Amygdala (tissue), 56 donors: Measurements from ENCODE around the gene CCAR1.
"Not testable (repeated sequence)": the region's sequence is repeated elsewhere in the genome, so short reads cannot be mapped to it uniquely, and the experiment has no call there.

Experiments
- DNase-seq, 56 donors: peaks; one replicate each; lab custom pipeline; 2025; lab: John Stamatoyannopoulos, UW

Gene CCAR1

DNA sequence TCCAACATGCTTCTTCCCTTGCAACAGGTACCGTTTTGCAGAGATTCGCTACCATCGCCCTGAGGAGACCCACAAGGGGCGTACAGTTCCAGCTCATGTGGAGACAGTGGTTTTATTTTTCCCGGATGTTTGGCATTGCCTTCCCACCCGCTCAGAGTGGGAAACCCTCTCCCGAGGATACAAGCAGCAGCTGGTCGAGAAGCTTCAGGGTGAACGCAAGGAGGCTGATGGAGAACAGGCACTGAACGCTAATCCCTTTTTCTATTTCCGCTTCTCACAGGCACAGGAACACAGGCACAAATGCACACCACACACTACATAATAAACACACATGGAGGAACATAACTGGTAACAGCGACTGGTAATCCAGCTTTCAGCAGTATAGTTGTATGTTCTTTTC is 35.2 kb downstream of the CCAR1 start:
- DNase-seq, result no peak

DNA sequence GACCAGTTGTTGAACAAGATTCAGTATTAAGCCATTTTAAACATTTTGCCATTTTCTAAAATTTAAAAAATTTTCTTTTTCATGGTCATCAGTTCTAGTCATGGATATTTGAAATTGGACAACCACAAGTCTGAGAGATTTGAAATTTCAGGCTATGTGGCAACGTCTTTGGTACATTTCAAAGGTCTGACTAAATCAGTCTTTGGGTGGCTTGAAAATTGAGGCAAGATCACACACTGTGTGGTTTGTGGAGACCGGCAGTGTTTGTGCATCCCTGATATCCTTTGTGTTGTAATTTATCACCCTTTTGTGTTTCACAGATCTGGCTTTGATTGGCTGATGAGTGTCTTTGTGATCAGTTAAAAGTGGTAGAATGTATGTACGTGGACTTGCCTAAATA is 35.7 kb downstream of the CCAR1 start:
- DNase-seq, result no peak

DNA sequence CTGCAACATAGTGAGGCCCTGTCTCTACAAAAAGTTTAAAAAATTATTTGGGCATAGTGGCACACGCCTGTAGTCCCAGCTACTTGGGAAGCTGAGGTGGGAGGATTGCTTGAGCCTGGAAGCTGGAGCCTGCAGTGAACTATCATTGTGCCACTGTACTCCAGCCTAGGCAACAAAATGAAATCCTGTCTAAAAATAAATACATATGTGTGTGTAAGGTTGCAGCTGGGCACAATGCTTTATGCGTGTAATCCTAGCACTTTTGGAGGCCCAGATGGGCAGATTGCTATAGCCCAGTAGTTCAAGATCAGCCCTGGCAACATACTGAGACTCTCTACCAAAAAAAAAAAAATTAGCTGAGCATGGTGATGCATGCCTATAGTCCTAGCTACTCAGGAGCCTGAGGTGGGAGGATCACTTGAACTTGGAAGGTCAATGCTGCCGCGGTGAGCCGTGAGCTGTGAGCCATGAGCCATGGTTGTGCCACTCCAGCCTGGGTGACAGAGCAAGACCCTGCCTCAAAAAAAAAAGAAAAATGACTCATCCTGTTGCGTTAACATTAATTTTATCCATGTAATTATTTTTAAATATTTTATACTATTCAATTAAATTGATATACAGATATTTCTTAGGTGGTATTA is 38.3 kb downstream of the CCAR1 start:
- DNase-seq, result no peak

DNA sequence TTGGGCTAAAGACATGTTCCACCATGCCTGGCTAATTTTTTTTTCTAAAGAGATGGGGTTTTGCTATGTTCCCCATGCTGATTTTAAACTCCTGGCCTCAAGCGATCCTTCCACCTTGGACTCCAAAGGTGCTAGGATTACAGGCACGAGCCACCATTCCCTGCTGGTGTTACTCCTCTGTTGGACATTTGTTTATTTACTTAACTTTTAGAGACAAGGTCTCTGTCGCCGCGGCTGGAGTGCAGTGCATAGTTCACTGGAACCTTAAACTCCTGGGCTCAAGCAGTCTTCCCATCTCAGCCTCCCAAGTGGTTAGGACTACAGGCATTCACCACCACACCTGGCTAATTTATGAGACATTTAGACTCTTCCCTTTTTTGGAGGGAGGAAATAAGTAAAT is 38.9 kb downstream of the CCAR1 start:
- DNase-seq, result no peak

DNA sequence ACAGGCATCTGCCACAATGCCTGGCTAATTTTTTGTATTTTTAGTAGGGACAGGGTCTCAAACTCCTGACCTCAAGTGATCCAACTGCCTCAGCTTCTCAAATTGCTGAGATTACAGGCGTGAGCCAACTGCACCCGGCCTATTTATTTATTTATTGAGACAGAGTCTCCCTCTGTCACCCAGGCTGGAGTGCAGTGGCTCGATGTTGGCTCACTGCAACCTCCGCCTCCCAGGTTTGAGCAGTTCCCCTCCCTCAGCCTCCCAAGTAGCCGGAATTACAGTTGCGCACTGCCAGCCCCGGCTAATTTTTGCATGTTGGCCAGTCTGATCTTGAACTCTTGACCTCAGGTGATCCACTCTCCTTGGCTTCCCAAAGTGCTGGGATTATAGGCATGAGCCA is 46.4 kb downstream of the CCAR1 start:
- DNase-seq, result not testable (repeated sequence)

DNA sequence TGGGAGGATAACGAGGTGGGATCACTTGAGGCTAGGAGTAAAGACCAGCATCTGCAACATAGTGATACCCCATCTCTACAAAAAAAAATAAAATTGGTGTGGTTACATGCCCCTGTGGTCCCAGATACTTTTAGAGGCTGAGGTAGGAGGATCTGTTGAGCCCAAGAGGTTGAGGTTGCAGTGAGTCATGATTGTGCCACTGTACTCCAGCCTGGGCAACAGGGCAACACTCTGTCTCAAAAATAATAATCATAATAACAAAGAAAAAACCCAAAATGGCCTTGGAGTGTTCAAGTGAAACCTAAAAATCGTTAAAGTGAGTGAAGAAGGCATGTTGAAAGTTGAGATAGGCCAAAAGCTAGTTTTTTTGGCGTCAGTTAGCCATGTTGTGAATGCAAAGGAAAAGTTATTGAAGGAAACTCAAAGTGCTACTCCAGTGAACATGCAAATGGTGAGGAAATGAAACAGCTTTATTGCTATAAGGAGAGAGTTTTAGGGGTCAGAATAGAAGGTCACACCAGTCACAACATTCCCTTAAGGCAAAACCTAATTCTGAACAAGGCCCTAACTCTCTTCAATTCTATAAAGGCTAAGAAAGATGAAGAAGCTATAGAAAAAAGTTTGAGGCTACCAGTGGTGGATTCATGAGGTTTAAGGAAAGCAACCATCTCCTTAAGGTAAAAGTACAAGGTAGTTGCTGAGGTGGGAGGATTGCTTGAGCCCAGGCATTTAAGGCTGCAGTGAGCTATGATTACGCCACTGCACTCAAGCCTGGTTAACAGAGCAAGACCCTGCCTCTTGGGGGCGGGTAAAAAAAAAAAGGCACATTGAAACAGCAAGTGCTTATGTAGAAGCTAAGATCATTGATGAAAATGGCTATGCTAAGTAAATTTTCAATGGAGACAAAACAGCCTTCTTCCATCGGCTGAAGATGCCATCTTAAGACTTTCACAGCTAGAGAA is 60.9 kb downstream of the CCAR1 start:
- no peak for DNase-seq

DNA sequence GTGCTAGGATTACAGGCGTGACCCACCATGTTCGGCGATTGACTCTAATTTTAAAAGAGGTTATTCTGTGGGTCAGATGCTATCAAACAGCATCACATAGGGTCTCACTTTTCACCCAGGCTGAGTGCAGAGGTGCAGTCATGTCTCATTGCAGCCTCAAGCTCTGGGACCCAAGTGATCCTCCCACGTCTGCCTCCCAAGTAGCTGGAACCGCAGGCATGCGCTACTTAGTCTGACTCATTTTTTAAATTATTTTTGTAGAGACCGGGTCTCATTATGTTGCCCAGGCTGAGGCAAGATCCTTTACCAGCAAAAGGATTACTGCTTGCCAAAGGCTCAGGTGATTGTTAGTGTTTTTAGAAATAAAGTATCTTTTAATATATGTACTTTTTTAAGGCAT is 63.4 kb downstream of the CCAR1 start:
- DNase-seq, result no peak

DNA sequence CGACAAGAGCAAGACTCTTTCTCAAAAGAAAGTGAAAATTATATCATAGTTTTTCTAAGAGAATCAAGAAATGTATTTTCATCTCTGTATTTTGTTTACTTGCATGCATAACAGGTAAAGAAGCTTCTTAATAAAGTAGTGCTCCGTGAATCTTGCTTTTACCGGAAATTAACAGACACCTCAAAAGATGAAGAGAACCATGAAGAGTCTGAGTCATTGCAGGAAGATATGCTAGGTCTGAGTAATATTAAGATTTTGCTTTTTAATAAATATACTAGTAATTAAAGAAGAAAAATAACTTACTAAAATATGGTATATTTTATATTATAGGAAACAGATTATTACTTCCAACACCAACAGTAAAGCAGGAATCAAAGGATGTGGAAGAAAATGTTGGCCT is 66.8 kb downstream of the CCAR1 start:
- no peak for DNase-seq

DNA sequence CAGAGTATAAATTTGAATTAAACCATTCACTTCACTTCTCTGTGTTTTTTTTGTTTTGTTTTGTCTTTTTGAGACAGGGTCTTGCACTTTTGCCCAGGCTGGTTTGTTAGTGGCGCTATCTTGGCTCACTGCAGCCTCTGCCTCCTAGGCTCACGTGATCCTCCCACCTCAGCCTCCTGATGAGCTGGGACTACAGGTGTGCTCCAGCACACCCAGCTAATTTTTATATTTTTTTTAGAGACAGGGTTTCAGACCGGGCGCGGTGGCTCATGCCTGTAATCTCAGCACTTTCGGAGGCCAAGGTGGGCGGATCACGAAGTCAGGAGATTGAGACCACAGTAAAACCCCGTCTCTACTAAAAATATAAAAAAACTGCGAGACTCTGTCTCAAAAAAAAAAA is 69.4 kb downstream of the CCAR1 start:
- no peak for DNase-seq

DNA sequence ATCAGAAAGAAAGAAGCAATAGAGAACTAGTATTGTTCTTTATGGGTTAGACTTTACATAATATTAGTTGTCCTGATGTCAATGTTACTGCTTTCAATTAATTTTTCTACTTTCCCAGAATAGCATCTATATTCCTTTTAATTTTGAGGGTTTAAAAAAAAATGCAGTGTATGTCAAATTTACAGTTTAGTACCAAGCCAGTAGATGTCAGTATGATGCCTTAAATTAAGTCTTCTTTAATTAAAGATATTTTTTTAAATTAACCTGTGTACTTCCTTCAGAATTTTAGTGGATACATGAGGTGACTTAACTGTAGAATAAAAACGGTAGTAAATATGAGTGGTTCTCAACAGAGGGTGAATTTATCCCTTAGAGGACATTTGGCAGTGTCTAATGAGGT is 71.1 kb downstream of the CCAR1 start:
- no peak for DNase-seq

DNA sequence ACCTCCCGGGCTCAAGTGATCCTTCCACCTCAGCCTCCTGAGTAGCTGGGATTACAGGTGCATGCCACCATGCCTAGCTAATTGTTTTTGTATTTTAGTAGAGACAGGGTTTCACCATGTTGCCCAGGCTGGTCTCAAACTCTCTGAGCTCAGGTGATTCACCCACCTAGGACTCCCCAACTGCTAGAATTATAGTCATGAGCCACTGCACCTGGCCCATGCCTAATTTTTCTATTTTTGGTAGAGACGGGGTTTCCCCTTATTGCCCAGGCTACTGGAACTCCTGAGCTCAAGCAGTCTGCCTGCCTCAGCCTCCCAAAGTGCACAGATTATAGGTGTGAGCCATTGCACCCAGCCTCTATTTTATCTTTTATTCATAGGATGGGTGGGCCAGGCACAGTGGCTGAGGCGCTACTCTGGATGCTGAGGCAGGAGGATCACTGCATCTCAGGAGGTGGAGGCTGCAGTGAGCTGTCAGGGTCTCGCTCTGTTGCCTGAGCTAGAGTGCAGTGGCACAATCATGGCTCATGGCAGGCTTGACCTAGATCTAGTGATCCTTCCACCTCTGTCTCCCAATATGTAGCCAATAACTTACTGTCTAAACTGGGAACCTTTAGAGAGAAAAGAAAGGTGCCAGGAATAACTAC is 75.0 kb downstream of the CCAR1 start:
- no peak for DNase-seq

DNA sequence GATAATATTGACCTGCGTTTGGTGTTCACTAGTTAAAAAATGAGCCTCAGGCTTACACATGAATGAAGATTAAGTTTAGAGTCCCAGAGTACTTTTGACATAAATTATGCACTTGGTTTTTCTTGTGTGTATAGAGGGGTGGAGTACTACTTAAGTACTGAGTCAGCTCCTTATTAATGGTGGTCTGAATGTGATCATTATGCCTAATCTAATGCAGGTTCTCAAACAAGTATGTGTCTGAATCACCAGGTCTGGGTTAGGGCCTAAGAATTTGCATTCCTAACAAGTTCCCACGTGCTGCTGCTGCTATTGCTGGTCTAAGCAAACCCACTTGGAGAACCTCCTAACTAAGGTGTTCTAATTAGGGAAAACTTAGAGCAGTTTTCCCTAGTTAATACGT is 75.6 kb downstream of the CCAR1 start:
- no peak for DNase-seq

DNA sequence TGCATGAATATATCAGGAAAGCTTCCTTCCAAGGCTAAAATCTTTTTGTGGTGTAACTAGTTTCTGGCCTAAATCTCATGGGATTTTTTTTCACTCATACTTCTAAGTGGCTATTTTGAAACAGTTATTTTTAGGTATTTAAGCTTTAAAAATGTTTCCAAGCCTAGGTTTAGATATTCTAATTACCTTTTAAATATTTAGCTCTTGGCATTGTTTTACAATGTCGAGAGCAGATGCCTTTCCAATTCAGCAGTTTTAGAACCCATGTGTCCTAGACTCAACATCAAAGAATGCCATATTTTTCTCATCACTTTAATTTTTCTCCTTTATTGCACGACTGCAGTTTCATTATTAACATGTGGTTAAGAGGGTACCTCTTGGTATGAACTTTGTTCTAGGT is 79.2 kb downstream of the CCAR1 start:
- DNase-seq, result no peak

DNA sequence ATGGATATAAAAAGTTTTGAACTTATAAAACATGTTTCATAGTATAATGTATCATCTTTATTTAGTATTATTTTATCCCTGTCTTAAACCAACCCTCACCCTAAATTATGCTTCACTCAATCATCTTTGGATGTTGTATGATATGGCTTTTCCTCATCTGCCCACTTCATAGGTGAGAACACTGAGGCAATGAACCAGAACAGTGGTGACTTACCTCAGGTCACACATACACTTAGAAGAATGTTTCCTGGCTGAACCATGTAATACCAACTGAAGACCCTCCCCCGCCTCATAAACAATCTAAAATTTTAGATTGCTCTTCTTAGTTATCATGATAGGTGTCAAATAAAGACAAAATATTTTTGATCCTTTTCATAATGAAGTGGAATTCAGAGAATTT is 83.7 kb downstream of the CCAR1 start:
- DNase-seq, result no peak

DNA sequence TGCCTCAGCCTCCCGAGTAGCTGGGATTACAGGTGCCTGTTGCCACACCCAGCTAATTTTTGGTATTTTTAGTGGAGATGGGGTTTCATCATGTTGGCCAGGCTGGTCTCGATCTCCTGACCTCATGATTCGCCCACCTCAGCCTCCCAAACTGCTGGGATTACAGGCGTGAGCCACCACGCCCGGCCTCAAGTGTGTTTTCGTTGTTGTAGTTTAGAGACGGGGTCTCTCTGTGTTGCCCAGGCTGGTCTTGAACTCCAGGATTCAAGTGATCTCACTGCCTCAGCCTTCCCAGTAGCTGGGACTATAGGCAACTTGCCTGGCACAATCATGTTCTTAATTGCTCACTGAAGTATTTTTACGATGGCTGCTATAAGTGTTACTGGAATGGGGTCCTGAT is 89.8 kb downstream of the CCAR1 start:
- DNase-seq, result not testable (repeated sequence)

DNA sequence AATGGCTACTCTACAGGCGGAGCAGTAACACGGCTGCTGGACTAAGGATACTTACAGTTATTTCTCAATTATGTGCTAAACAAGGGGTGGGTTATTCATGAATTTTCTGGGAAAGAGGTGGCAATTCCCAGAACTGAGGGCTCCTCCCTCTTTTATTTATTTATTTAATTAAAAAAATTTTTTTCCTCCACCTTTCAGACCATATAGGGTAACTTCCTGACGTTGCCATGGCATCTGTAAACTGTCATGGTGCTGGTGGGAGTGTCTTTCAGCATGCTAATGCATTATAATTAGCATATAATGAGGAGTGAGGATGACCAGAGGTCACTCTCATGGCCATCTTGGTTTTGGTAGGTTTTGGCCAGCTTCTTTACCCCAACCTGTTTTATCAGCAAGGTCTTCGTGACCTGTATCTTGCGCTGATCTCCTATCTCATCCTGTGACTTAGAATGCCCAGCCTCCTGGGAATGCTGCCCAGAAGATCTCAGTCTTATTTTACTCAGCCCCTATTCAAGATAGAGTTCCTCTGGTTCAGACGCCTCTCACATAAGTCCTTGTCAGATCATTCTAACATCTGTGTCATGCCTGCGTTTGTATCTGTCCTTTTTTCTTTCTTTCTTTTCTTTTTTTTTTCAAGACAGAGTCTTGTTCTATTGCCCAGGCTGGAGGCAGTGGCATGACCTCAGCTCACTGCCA is 90.4 kb downstream of the CCAR1 start:
- DNase-seq, result no peak

DNA sequence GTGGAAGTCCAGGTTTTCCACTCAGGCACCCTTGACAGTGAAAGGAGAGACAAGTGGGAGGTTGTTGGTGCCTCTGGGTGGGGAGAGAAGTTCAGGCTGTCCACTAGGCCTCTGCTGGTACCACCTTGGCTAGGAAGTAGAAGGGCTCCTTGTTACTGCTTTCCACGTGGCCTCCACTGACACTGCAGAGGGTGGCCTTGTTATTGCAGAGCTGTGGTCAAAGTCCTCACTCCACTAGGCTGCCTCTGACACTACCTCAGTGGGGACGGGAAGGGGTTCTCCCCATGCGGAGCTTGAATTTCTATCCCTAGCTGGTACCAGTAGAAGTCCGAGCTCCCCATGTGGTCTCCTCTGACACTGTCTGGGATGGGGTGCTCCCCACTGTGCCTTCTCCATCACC is 91.4 kb downstream of the CCAR1 start:
- DNase-seq, result no peak

DNA sequence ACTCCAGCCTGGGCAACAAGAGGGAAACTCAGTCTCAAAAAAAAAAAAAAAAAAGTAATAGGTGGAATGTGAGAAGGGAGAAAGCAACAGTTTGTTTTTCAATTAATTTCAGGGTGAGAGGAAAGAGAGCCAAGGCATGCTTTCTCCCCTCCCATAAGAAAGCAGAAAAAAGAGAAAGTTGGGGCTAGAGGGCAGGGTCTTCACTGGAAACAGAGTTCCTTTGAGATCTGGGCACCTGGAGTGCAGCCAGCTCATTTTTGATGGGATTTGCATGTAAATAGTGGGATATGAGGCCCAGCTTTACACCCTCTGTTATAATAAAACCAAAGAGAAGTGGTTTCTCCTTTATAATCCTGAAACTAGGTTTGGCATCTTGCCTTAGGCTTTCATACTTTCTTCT is 92.5 kb downstream of the CCAR1 start:
- peak in 25 of 56 donors; percentile 3 to 64 (median 27) for DNase-seq

DNA sequence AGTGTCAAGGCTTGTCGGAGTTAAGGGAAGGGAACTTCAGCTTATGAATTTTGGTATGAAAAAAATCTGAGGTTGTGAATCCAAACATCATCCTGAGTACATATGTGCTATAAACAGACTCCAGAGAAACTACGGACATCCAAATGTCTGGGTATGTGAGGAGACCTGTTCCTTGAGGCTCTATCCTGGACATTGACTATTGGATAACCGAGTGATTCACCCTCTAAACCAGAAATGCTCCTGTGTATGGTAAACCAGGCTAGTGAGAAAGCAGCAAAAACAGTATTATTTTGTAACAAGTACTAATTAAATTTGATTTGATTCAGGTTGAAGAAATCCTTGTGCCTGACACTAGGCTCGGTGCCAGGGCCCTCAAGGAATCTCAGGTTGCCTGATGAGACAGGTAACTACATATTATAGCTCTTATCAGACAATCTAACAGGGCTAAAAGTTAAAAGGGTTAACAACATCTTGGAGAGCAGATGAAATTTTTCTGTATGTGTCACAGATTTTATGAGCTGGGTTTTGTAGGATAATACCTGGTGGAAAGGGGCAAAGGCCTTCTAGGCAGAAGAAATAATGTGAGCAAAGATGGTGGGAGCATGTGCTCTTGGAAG is 95.9 kb downstream of the CCAR1 start:
- no peak for DNase-seq

DNA sequence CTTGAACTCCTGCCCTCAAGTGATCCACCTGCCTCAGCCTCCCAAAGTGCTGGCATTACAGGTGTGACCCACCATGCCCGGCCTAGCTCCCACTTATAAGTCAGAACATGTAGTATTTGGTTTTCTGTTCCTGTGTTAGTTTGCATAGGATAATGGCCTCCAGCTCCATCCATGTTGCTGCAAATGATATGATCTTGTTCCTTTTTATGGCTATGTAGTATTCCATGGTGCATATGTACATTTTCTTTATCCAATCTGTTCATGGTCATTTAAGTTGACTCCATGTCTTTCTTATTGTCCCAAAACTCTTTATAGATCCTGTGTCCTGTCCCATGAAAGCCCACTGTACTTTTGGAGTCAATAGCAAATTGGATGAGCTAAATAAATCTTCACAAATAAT is 99.3 kb downstream of the CCAR1 start:
- not testable (repeated sequence) for DNase-seq
